Cerebellar cortex (tissue), 1 donor: ENCODE data around the gene RBMS1.

Source experiments
- DNase-seq: peaks from one replicate; pipeline ENCODE4 v3.0.0-alpha.2; 2015; ENCODE audit warnings: low spot score

RBMS1 gene

GRCh38 chr2:160331258-160332025 is 162.2 kb downstream of the RBMS1 start:
- no peak for DNase-seq

- no peak for DNase-seq
These were observed 164.6 kb downstream of the RBMS1 start for GRCh38 chr2:160328811-160329527.

GRCh38 chr2:160326786-160327185 is 166.8 kb downstream of the RBMS1 start:
- no peak for DNase-seq

- no peak for DNase-seq
These were observed 168.2 kb downstream of the RBMS1 start for GRCh38 chr2:160325418-160325817.

- DNase-seq = no peak
These were observed 168.7 kb downstream of the RBMS1 start for GRCh38 chr2:160324917-160325316.

- DNase-seq = peak; percentile 15
These were observed 169.3 kb downstream of the RBMS1 start for GRCh38 chr2:160324161-160324800.

GRCh38 chr2:160322320-160322719 is 171.3 kb downstream of the RBMS1 start:
- DNase-seq = no peak

- DNase-seq = no peak
These were observed 172.6 kb downstream of the RBMS1 start for GRCh38 chr2:160321006-160321405.

- DNase-seq = no peak
These were observed 173.9 kb downstream of the RBMS1 start for GRCh38 chr2:160319700-160320099.

GRCh38 chr2:160318218-160318617 is 175.4 kb downstream of the RBMS1 start:
- no peak for DNase-seq

- no peak for DNase-seq
These were observed 176.2 kb downstream of the RBMS1 start for GRCh38 chr2:160317181-160318099.

- DNase-seq = no peak
These were observed 178.3 kb downstream of the RBMS1 start for GRCh38 chr2:160315337-160315736.

- no peak for DNase-seq
These were observed 183.3 kb downstream of the RBMS1 start for GRCh38 chr2:160310118-160310828.

- no peak for DNase-seq
These were observed 184.0 kb downstream of the RBMS1 start for GRCh38 chr2:160309585-160309984.

GRCh38 chr2:160308915-160309314 is 184.7 kb downstream of the RBMS1 start:
- no peak for DNase-seq

GRCh38 chr2:160308476-160308875 is 185.1 kb downstream of the RBMS1 start:
- DNase-seq = no peak

GRCh38 chr2:160306985-160307384 is 186.6 kb downstream of the RBMS1 start:
- no peak for DNase-seq

GRCh38 chr2:160305081-160305750 is 188.4 kb downstream of the RBMS1 start:
- DNase-seq = no peak

GRCh38 chr2:160303527-160303926 is 190.1 kb downstream of the RBMS1 start:
- DNase-seq = no peak

GRCh38 chr2:160303076-160303475 is 190.5 kb downstream of the RBMS1 start:
- no peak for DNase-seq

- no peak for DNase-seq
These were observed 192.2 kb downstream of the RBMS1 start for GRCh38 chr2:160301420-160301819.
